Activated CD8-positive, alpha-beta T cell treated with anti-CD3 and anti-CD28 coated beads for 36 hours (primary cell): ENCODE measurements around the gene PLXNC1. TPM values are rescaled to one million over a fixed set of nuclear protein-coding genes. Genes with fewer than 3 reads are reported as not detected.

Experiments used
- ATAC-seq: fragments of 200-7000 bp; cut with Tn5 transposase; one replicate; pipeline ENCODE4 v1.10.0; 2021; ENCODE audit warnings: mild to moderate bottlenecking, moderate library complexity
- CTCF ChIA-PET: fragments of 350-600 bp; sonication (Branson Sonifier 250); formaldehyde crosslinking; loops from one replicate; lab custom pipeline; 2021; ENCODE audit warnings: antibody characterized with exemption; lab: Charles Lee
- POLR2A ChIA-PET: fragments of 350-600 bp; sonication (Branson Sonifier 250); formaldehyde crosslinking; loops from one replicate; lab custom pipeline; 2021; ENCODE audit warnings: antibody characterized with exemption; lab: Charles Lee
- DNase-seq: peaks from one replicate; pipeline ENCODE4 v3.0.0-alpha.2; 2020
- H3K27ac Mint-ChIP-seq: one replicate; pipeline ENCODE4 v1.8.0; 2021; ENCODE audit warnings: mild to moderate bottlenecking, mixed read lengths
- H3K27me3 Mint-ChIP-seq: one replicate; pipeline ENCODE4 v1.8.0; 2021; ENCODE audit warnings: mixed read lengths
- H3K36me3 Mint-ChIP-seq: one replicate; pipeline ENCODE4 v1.8.0; 2021; ENCODE audit warnings: low read depth, mixed read lengths
- H3K4me1 Mint-ChIP-seq: one replicate; pipeline ENCODE4 v1.8.0; 2021; ENCODE audit warnings: low read depth, mixed read lengths
- H3K4me3 Mint-ChIP-seq: one replicate; pipeline ENCODE4 v1.8.0; 2021; ENCODE audit warnings: mild to moderate bottlenecking, moderate library complexity, mixed read lengths
- H3K9me3 Mint-ChIP-seq: one replicate; pipeline ENCODE4 v1.8.0; 2021; ENCODE audit warnings: mixed read lengths
- intact Hi-C: fragments of 100-400 bp; cut with micrococcal nuclease; formaldehyde crosslinking; loops from one replicate; pipeline ENCODE4 v1.10.0; 2022
- total RNA-seq, 2 experiments: library from RNA; stranded (reverse); gene quantifications; one replicate each; pipeline ENCODE4 v1.2.3, GENCODE V29; 2021
- TF ChIP-seq, protein P1 (sequence below): fragments of 200-600 bp; IDR thresholded peaks from one replicate; pipeline ENCODE4 v1.8.0; 2022; ENCODE audit warnings: antibody characterized with exemption, mild to moderate bottlenecking

The PLXNC1 gene
- total RNA-seq, 2 experiments from 2014 or later = 8.8 to 9.5 TPM

DNA sequence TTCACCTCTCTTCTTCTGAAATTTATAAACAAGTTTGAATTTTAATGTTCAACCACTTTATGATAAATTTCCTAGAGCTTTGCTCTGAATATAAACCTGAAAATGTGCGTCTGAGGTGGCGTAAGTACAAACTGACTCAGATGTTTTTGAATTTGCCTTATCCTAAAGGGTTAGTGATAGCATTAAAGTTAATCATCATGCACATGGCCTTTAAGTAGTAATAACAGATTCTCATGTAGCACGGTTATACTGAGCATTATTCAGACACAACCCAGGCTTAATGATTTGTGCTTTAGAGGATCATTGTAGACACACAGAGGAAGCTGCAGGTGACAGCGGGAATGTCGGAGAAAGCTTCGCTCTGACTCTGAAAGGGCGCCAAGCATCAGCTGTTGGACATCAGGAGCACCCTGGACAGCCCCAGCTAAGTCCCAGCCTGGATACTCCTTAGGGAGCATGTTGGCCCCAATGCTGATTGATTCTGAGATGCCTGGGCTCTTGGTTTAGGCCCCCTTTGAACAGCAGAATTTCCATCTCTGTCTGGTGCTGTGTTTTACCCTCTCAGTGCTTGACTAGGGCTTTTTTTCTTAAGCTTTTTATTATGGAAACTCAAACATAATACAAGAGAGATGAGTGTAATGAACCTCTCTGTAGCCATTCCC lies 91.1 kb downstream of the PLXNC1 start:
- CTCF ChIA-PET = interaction anchor here (0.6 kb wide), 1 partner anchor 1695 kb away, joined by 3 read pairs; no protein-coding TSS in a partner anchor

DNA sequence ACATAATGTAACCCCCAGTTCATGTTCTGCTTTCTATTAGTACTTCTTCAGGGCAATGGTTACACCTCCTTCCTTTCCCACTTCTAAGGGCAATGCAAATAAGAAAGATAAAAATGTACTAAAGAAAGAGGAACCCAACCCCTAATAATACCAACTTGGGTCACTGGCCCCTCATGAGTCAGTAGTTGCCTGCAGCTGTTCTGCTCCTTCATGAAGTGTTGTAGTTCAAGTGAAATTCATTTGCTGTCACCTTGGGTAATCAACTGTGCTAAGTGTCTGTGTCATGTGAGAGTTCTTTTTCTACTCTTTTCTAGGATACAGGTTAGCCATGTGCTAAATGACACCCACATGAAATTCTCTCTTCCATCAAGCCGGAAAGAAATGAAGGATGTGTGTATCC lies 91.8 kb downstream of the PLXNC1 start:
- TF ChIP-seq, protein P1, sequence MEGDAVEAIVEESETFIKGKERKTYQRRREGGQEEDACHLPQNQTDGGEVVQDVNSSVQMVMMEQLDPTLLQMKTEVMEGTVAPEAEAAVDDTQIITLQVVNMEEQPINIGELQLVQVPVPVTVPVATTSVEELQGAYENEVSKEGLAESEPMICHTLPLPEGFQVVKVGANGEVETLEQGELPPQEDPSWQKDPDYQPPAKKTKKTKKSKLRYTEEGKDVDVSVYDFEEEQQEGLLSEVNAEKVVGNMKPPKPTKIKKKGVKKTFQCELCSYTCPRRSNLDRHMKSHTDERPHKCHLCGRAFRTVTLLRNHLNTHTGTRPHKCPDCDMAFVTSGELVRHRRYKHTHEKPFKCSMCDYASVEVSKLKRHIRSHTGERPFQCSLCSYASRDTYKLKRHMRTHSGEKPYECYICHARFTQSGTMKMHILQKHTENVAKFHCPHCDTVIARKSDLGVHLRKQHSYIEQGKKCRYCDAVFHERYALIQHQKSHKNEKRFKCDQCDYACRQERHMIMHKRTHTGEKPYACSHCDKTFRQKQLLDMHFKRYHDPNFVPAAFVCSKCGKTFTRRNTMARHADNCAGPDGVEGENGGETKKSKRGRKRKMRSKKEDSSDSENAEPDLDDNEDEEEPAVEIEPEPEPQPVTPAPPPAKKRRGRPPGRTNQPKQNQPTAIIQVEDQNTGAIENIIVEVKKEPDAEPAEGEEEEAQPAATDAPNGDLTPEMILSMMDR = no peak
- Mint-ChIP-seq H3K27me3 (no peaks in the 10 kb centered on the region), H3K27ac (no peak overlapping the region), H3K4me3 (no peak overlapping the region), H3K36me3 (peaks cover 16% of the 10 kb centered on the region), H3K4me1 (peaks cover 16% of the 10 kb centered on the region), H3K9me3 (no peaks in the 10 kb centered on the region)
- ChIA-PET CTCF (no interaction called here), POLR2A (interaction anchor here (2.1 kb wide), 1 partner anchor 32 kb away, joined by 7 read pairs; no protein-coding TSS in a partner anchor)
- DNase-seq (no peak), ATAC-seq (no peak)
- intact Hi-C loops = no loop called here

More for the DNA sequence above, 91.1 kb downstream of the PLXNC1 start:
- Mint-ChIP-seq H3K4me3 (no peak overlapping the region), H3K36me3 (peaks cover 16% of the 10 kb centered on the region), H3K27ac (no peak overlapping the region), H3K4me1 (peaks cover 9% of the 10 kb centered on the region), H3K9me3 (no peaks in the 10 kb centered on the region), H3K27me3 (no peaks in the 10 kb centered on the region)
- intact Hi-C loops = no loop called here
- POLR2A ChIA-PET = interaction anchor here (1.0 to 2.1 kb wide), 2 partner anchors 27 to 32 kb away, joined by 3 to 7 read pairs; no protein-coding TSS in a partner anchor
- DNase-seq = no peak
- TF ChIP-seq, protein P1 = no peak
- no peak for ATAC-seq

DNA sequence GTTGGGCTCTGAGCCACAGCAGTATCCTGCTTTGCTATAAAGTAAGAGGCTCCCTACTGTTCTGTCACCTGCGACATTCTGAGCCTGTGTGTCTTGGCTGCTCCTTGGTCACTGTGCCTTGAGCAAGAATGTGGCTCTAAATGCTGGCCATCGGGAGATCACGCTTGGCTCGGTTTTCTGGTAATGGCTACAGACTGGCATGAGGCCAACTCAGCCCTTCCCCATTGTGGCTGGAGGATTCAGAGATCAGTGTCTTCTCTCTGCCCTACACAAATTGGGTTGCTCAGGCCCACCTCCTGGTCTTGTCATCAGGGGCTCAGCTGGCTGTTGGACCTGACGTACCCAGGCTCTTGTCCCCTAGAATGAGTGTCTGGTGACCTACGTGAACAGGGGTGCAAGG lies 94.5 kb downstream of the PLXNC1 start:
- Mint-ChIP-seq H3K9me3 (no peaks in the 10 kb centered on the region), H3K36me3 (peaks cover 16% of the 10 kb centered on the region), H3K27ac (no peak overlapping the region), H3K4me1 (peaks cover 23% of the 10 kb centered on the region), H3K27me3 (no peaks in the 10 kb centered on the region), H3K4me3 (no peak overlapping the region)
- no peak for DNase-seq
- POLR2A ChIA-PET = no interaction called here
- CTCF ChIA-PET = interaction anchor here (1.3 kb wide), 1 partner anchor 11 kb away, joined by 3 read pairs; no protein-coding TSS in a partner anchor
- TF ChIP-seq, protein P1 = no peak
- intact Hi-C loops = no loop called here
- no peak for ATAC-seq

DNA sequence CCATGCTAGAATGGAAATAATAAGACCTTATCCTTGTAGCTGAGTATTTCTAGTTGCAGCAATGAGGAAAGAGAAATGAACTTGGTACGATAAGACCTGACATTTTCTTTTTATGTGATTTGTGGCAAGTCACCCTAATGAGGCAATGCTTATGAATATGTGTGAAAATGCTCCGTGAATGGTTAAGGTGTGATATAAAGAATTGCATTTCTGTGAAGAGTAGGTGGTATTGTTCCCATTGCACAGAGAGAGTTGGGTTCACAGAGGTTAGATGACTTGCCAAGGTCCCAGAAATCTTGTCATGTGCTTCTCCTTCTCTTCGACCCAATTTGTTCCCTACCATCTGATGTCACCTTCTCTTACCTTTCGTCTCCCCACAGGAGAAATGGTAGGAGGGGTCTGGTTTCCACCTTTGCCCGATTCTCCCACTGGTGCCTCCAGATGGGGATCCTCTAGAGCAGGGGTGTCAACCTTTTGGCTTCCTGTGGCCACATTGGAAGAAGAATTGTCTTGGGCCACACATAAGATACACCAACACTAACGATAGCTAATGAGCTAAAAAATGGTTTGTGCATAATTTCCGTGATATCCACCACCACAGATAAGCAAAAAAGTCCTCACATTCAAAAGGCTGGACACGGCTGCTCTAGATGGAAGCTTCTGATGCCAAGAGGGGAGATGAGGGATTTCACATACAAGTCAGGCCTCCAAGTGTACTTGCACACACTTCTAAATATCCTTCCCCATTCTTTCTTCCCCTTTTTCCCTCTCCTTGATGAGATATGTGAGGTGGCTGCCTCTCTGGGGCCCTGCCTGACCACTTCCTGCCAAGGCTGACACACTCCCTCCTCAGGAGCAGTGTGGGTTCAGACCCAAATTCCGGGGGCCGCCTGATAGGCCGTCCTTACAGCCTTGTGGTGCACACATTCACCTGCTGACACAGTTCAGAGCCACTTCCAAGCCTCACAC lies 96.1 kb downstream of the PLXNC1 start:
- peak overlapping the region; percentile 9 for H3K4me3 Mint-ChIP-seq
- peaks cover 16% of the 10 kb centered on the region for H3K36me3 Mint-ChIP-seq
- TF ChIP-seq, protein P1 = no peak
- intact Hi-C loops = loop anchor here (5.0 kb wide), 1 partner anchor 37 kb away; no protein-coding TSS in a partner anchor
- H3K27ac Mint-ChIP-seq = peak overlapping the region; percentile 87
- peaks cover 23% of the 10 kb centered on the region for H3K4me1 Mint-ChIP-seq
- DNase-seq = peak; percentile 79
- no peaks in the 10 kb centered on the region for H3K9me3 Mint-ChIP-seq
- POLR2A ChIA-PET = interaction anchor here (1.2 kb wide), 1 partner anchor 86 kb away, joined by 3 read pairs; no protein-coding TSS in a partner anchor
- no peaks in the 10 kb centered on the region for H3K27me3 Mint-ChIP-seq
- CTCF ChIA-PET = interaction anchor here (1.0 kb wide), 1 partner anchor 17 kb away, joined by 3 read pairs; no protein-coding TSS in a partner anchor
- ATAC-seq = peak; percentile 85
